Heart right ventricle (tissue), 16 donors: ENCODE measurements around the gene PPP1R9B. TPM values are rescaled to one million over a fixed set of nuclear protein-coding genes. Genes with fewer than 3 reads are reported as not detected.
A peak's percentile ranks its signal among the peaks of the same experiment; 100 is the strongest.

Experiments used
- ATAC-seq, 8 donors: fragments of 200-7000 bp; cut with Tn5 transposase; one replicate each; pipeline ENCODE4 v1.9.1; 2020; ENCODE audit warnings: mild to moderate bottlenecking in 8 of 8, moderate library complexity in 8 of 8, moderate number of reproducible peaks in 1 of 8
- DNase-seq, 2 donors: peaks; one replicate each; pipeline ENCODE4 v3.0.0-alpha.2; 2020
- H3K27ac ChIP-seq, 10 donors: fragments of 200-600 bp; sonication (generic) in 2 of 10; one replicate each; pipeline versions ENCODE4 v1.5.0 to v1.8.0; 2020 to 2022; ENCODE audit warnings: mild to moderate bottlenecking in 3 of 10
- H3K27me3 ChIP-seq, 7 donors: fragments of 200-600 bp; one replicate each; pipeline ENCODE4 v1.8.0; 2021 to 2022; ENCODE audit warnings: mild to moderate bottlenecking in 2 of 7
- H3K36me3 ChIP-seq, 9 donors: fragments of 200-600 bp; sonication (generic) in 1 of 9; one replicate each; pipeline versions ENCODE4 v1.5.0 to v1.8.0; 2020 to 2022; ENCODE audit warnings: mild to moderate bottlenecking in 2 of 9
- H3K4me1 ChIP-seq, 9 donors: fragments of 200-600 bp; sonication (generic) in 1 of 9; one replicate each; pipeline versions ENCODE4 v1.5.0 to v1.8.0; 2020 to 2022; ENCODE audit warnings: mild to moderate bottlenecking in 4 of 9
- H3K4me3 ChIP-seq, 10 donors: fragments of 200-600 bp; sonication (generic) in 2 of 10; one replicate each; pipeline versions ENCODE4 v1.5.0 to v1.8.0; 2020 to 2022; ENCODE audit warnings: mild to moderate bottlenecking in 7 of 10, moderate library complexity in 2 of 10
- H3K9me3 ChIP-seq, 11 donors: fragments of 200-600 bp in 10 of 11; sonication (generic) in 2 of 11; one replicate each; pipeline versions ENCODE4 v1.5.0 to v1.8.0; 2013 to 2022; ENCODE audit warnings: mild to moderate bottlenecking in 2 of 11, control low read depth in 1 of 11, moderate library complexity in 1 of 11
- WGBS, 2 donors: extraction: QIAGEN DNeasy Blood & Tissue Kit; methylation state at CpG; one replicate each; pipeline ENCODE4 v1.1.7; 2013; ENCODE audit warnings: inconsistent platforms in 1 of 2; 5-methylcytosine and 5-hydroxymethylcytosine counted together
- intact Hi-C, 10 donors: fragments of 100-400 bp; cut with DNase I; formaldehyde crosslinking; loops; one replicate each; pipeline versions ENCODE4 v1.11.1 to v1.14.2; 2022
- long read RNA-seq, 3 donors: library from polyadenylated mRNA; unstranded; transcript quantifications; one replicate each; pipeline ENCODE4 v2.0.0, GENCODE V29; 2020 to 2021
- polyA plus RNA-seq, 2 donors: library from polyadenylated mRNA; stranded (reverse); fragments of 200-250 nt; gene quantifications; one replicate each; pipeline ENCODE4 v1.2.3, GENCODE V29; 2013
- total RNA-seq, 10 donors: library from RNA; stranded (reverse); fragmentation: NEBNext Ultra II Directional in 3 of 10; extraction: Animal tissue kit (Norgen Biotek cat#: 25700) in 3 of 10; gene quantifications; one replicate each; pipeline versions ENCODE4 v1.2.1 to v1.2.4, GENCODE V29; 2021 to 2023
- TF ChIP-seq, protein P1 (sequence below), 9 donors: fragments of 200-600 bp; sonication (generic) in 2 of 9; IDR thresholded peaks; one replicate each; pipeline versions ENCODE4 v1.5.0 to v1.8.0; 2021 to 2022; ENCODE audit warnings: antibody characterized with exemption in 9 of 9, mild to moderate bottlenecking in 5 of 9, moderate library complexity in 1 of 9
- donor health status: Arrhythmogenic right ventricular cardiomyopathy.
- donor health status: ischemic (EF 13 %, LVEDD 7.1; RV severe dilation, severe dysfunction).
- donor health status: healthy with polysubstance abuse.
- donor health status: DM: no; HTN: yes; CAD: no.
- donor health status: DM: no; HTN: no; CAD: no.
- donor health status: ischemic (EF 25% LVEDD 6.9; RV normal size, moderate dysfunction).
- donor health status: ischemic (EF 25% LVEDD 5.7; RV mildly dilated, moderate dysfunction).
- donor health status: healthy.
- donor health status: DM: yes; HTN: yes; CAD: no.
- donor health status: Ischemic cardiomyopathy.
- donor health status: ischemic (EF 35%, LVEDD 5.7; RV mildly dilated, moderate dysfunction).
- donor health status: nonischemic (EF 11% LVEDD 7.7; RV severe dilation, severe dysfunction).
- donor health status: DM: yes; HTN: yes; CAD: no.
- donor health status: PGD.
- donor health status: ischemic (EF 29% LVEDD 5.4; RV normal size, mild dysfunction).
- donor health status: nonischemic (EF 23%, LVEDD 6.1; RV moderate dilation, normal function).

The PPP1R9B gene, protein sequence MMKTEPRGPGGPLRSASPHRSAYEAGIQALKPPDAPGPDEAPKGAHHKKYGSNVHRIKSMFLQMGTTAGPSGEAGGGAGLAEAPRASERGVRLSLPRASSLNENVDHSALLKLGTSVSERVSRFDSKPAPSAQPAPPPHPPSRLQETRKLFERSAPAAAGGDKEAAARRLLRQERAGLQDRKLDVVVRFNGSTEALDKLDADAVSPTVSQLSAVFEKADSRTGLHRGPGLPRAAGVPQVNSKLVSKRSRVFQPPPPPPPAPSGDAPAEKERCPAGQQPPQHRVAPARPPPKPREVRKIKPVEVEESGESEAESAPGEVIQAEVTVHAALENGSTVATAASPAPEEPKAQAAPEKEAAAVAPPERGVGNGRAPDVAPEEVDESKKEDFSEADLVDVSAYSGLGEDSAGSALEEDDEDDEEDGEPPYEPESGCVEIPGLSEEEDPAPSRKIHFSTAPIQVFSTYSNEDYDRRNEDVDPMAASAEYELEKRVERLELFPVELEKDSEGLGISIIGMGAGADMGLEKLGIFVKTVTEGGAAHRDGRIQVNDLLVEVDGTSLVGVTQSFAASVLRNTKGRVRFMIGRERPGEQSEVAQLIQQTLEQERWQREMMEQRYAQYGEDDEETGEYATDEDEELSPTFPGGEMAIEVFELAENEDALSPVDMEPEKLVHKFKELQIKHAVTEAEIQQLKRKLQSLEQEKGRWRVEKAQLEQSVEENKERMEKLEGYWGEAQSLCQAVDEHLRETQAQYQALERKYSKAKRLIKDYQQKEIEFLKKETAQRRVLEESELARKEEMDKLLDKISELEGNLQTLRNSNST
- total RNA-seq (10 to 100 TPM; 17.3 to 45.4 (median 26.9) TPM), polyA plus RNA-seq (10 to 100 TPM; 22.4 to 42.7 TPM)
- long read RNA-seq, donor 1, full-length matches to known transcripts: 1 of 1 reads
- long read RNA-seq, donor 1, partial matches to known transcripts: 0 of 1 reads
- long read RNA-seq, donor 1, other reads (novel, unspliced or antisense): 0 of 1 reads
- long read RNA-seq, donor 2, full-length matches to known transcripts: 2 of 5 reads
- long read RNA-seq, donor 2, partial matches to known transcripts: 3 of 5 reads
- long read RNA-seq, donor 2, other reads (novel, unspliced or antisense): 0 of 5 reads
- long read RNA-seq, donor 3, full-length matches to known transcripts: 2 of 4 reads
- long read RNA-seq, donor 3, partial matches to known transcripts: 2 of 4 reads
- long read RNA-seq, donor 3, other reads (novel, unspliced or antisense): 0 of 4 reads

DNA sequence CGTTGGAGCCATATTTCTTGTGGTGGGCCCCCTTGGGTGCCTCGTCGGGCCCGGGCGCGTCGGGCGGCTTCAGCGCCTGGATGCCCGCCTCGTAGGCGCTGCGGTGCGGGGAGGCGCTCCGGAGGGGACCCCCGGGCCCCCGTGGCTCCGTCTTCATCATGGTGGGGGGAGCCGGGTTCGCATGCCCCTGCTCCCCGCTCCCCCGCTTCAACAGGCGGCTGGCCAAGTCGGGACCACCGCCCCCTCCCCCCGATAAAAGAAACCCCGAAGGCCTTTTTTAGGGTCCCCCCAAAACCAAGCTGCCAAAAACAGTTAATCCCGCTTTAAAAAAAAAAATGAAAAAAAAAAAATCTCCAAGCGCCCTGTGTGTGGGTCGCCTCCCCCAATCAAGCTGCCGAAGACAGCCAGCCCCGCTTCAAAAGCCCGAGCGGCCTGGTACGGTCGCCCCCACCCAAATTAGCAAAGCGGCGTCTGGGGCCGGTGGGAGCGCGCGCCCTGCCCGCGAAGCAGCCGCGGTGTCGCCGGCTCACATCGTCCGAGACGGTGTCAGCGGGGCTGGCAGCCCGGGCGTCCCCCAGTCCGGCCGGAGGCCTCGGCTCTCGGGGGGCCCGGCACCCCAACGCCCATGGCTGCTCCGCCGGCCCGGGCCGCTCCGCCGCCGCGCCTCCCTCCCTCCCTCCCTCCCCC, at the start of gene PPP1R9B:
TSS of gene PPP1R9B (minus strand) at position 324 of the 687 bp plus-strand sequence. CDS start at position 160, 164 bp downstream.
- 0 to 1% methylated on average over 66 to 69 of the region's 69 CpGs for WGBS, 2 donors

GRCh38 chr17:50199803-50200456, 49.5 kb upstream of the PPP1R9B start:
- ATAC-seq (peak; percentile 80 to 93 (median 90)), DNase-seq (peak; percentile 87 to 93)
- TF ChIP-seq, protein P1, sequence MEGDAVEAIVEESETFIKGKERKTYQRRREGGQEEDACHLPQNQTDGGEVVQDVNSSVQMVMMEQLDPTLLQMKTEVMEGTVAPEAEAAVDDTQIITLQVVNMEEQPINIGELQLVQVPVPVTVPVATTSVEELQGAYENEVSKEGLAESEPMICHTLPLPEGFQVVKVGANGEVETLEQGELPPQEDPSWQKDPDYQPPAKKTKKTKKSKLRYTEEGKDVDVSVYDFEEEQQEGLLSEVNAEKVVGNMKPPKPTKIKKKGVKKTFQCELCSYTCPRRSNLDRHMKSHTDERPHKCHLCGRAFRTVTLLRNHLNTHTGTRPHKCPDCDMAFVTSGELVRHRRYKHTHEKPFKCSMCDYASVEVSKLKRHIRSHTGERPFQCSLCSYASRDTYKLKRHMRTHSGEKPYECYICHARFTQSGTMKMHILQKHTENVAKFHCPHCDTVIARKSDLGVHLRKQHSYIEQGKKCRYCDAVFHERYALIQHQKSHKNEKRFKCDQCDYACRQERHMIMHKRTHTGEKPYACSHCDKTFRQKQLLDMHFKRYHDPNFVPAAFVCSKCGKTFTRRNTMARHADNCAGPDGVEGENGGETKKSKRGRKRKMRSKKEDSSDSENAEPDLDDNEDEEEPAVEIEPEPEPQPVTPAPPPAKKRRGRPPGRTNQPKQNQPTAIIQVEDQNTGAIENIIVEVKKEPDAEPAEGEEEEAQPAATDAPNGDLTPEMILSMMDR (IDR thresholded peaks at IDR 0.05): no peak
- Histone ChIP-seq H3K4me1 (peaks cover 3 to 51% (median 26%) of the 10 kb centered on the region in 9 donors), H3K4me3 (peak overlapping the region in 9 of 10 donors; percentile 21 to 65 (median 62)), H3K27me3 (peaks cover 0 to 47% (median 29%) of the 10 kb centered on the region in 7 donors), H3K27ac (peak overlapping the region; percentile 3 to 93 (median 84)), H3K9me3 (no peaks in the 10 kb centered on the region), H3K36me3 (peaks cover 0 to 43% (median 25%) of the 10 kb centered on the region in 9 donors)
- intact Hi-C loops: loop anchor here (1.0 to 5.0 kb wide), 8 partner anchors 31 to 106 kb away; partner anchors contain the start of gene TMEM92 (in 1 of the 10)
- 1 to 2% methylated on average over 36 of the region's 36 CpGs for WGBS, 2 donors

More for the DNA sequence above, at the start of gene PPP1R9B:
- Histone ChIP-seq H3K4me3 (peak within 1 kb of the TSS; percentile 86 to 99 (median 90)), H3K4me1 (peaks cover 49 to 87% (median 73%) of the 10 kb centered on the region in 9 donors), H3K36me3 (peaks cover 0 to 11% (median 0%) of the 10 kb centered on the region in 9 donors), H3K9me3 (no peaks in the 10 kb centered on the region), H3K27me3 (no peaks in the 10 kb centered on the region), H3K27ac (peak within 1 kb of the TSS; percentile 93 to 99 (median 98))
- DNase-seq: peak in 1 of 2 donors; percentile 20
- TF ChIP-seq, protein P1 (IDR thresholded peaks at IDR 0.05): no peak
- intact Hi-C loops: loop anchor here in 2 of 10 donors (1.0 to 5.0 kb wide), 2 partner anchors 53 to 55 kb away; partner anchors contain the start of gene PDK2 (in 2 of the 2)
- peak in 2 of 8 donors; percentile 1 to 2 for ATAC-seq

DNA sequence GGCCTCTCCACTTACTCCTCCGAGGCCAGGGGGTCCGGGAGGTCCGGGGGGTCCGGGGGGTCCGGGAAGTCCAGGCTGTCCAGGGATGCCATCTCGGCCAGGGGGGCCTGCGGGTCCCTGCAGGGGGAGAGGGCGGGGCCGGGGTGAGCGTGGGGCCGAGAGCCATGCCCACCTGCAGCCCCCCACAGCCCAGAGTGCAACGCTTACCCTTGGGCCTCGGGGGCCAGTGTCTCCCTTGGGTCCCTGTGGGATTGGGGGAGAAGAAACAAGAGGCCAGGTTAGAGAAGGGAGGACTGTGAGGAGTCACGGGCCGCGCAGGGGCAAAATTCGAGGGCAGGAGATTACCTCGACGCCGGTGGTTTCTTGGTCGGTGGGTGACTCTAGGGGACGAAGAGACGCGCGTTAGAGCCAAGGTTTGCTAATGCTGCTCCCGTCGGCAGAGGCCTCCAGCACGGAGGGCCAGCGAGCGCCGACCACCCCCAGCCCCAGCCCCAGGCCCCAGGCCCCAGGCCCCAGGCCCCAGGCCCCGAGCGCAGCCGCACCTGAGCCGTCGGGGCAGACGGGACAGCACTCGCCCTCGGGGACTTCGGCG, 48.8 kb upstream of the PPP1R9B start:
- Histone ChIP-seq H3K9me3 (no peaks in the 10 kb centered on the region), H3K27ac (peak overlapping the region; percentile 3 to 93 (median 81)), H3K4me3 (peak overlapping the region in 9 of 10 donors; percentile 21 to 65 (median 62)), H3K27me3 (peaks cover 0 to 47% (median 29%) of the 10 kb centered on the region in 7 donors), H3K4me1 (peaks cover 3 to 45% (median 26%) of the 10 kb centered on the region in 9 donors), H3K36me3 (peaks cover 0 to 50% (median 26%) of the 10 kb centered on the region in 9 donors)
- no peak for DNase-seq
- intact Hi-C loops: loop anchor here in 1 of 10 donors (2.0 kb wide), 1 partner anchor 31 kb away; no protein-coding TSS in a partner anchor
- WGBS, 2 donors: 25 to 30% methylated on average over 41 of the region's 41 CpGs
- TF ChIP-seq, protein P1 (IDR thresholded peaks at IDR 0.05): no peak
- ATAC-seq: peak in 1 of 8 donors; percentile 11
